Choroid plexus epithelial cell (primary cell): ENCODE results near the gene LMAN1L.

ENCODE experiments used
- DNase-seq: peaks from one replicate; pipeline ENCODE4 v3.0.0-alpha.2; 2010; ENCODE audit warnings: low read depth
- H3K4me3 ChIP-seq: 2 replicates; pipeline ENCODE4 v1.5.1; 2011; ENCODE audit warnings: low read depth, mild to moderate bottlenecking, control low read depth, low read length, moderate library complexity
- TF ChIP-seq, protein P1 (sequence below): conservative IDR thresholded peaks from 2 replicates; pipeline ENCODE4 v1.5.1; 2011; ENCODE audit warnings: low read depth, mild to moderate bottlenecking, control low read depth, inconsistent platforms, low read length, moderate library complexity

Gene LMAN1L

DNA sequence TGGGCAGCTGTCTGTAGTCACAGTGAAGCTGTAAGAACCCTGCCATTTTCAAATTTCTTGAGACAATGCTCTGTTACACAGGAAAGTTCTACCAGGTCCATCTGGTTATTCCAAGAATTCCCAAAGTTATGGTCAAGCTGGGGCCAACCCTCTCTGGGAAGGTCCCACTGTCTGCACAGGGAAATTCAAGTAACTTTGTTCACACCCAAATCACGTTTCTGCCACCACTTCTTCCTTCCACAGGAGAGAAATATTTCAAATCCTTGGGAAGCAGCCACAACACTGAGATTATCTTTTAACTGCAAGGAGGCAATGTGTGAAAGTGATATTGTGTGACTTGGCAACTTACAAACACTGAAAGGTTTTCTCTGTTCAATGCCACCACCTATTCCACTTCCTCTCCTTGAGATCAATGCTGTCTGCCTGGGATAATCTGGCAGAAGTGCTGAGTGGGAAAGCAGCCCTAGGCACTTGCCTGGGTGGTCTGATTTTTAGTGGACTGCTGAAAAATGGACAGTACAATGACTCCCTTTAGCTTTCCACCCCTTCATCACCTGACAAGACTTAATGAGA is 54.9 kb downstream of the LMAN1L start:
- TF ChIP-seq, protein P1, sequence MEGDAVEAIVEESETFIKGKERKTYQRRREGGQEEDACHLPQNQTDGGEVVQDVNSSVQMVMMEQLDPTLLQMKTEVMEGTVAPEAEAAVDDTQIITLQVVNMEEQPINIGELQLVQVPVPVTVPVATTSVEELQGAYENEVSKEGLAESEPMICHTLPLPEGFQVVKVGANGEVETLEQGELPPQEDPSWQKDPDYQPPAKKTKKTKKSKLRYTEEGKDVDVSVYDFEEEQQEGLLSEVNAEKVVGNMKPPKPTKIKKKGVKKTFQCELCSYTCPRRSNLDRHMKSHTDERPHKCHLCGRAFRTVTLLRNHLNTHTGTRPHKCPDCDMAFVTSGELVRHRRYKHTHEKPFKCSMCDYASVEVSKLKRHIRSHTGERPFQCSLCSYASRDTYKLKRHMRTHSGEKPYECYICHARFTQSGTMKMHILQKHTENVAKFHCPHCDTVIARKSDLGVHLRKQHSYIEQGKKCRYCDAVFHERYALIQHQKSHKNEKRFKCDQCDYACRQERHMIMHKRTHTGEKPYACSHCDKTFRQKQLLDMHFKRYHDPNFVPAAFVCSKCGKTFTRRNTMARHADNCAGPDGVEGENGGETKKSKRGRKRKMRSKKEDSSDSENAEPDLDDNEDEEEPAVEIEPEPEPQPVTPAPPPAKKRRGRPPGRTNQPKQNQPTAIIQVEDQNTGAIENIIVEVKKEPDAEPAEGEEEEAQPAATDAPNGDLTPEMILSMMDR, result no peak
- DNase-seq, result no peak
- no peak overlapping the region for H3K4me3 ChIP-seq

DNA sequence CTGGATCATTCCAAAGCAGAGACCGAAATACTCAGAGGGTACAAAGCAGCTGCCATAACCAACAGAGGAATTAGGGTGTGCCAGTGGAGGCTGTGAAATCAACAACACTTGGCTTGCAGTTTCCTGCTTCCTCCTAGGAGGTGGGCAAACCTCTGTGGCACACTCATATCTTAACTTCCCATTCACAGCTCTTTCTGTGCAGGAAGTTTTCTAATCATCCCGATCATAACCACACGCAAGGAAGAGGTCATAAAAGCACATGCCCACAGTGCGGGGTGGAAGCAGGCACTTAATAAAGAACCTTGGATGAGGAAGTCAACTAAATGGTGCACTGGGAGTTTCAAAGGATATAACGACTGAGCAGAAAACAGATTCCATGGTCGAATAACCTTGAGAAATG is 55.4 kb downstream of the LMAN1L start:
- no peak overlapping the region for H3K4me3 ChIP-seq
- no peak for DNase-seq
- TF ChIP-seq, protein P1, result no peak

- H3K4me3 ChIP-seq, result no peak overlapping the region
- TF ChIP-seq, protein P1, result no peak
- DNase-seq, result peak; percentile 23
Measured at GRCh38 chr15:74869372-74869725, 56.7 kb downstream of the LMAN1L start.

- DNase-seq, result peak; percentile 54
- TF ChIP-seq, protein P1, result no peak
- H3K4me3 ChIP-seq, result no peak overlapping the region
Measured at GRCh38 chr15:74869726-74870407, 57.2 kb downstream of the LMAN1L start.

- H3K4me3 ChIP-seq, result no peak overlapping the region
Measured at GRCh38 chr15:74870436-74871215, 58.0 kb downstream of the LMAN1L start.

GRCh38 chr15:74872702-74873035 is 60.0 kb downstream of the LMAN1L start:
- no peak for DNase-seq
- H3K4me3 ChIP-seq, result peak overlapping the region; percentile 92
- TF ChIP-seq, protein P1, result no peak

More at GRCh38 chr15:74870436-74871215, 58.0 kb downstream of the LMAN1L start:
- TF ChIP-seq, protein P1, result no peak
- peak; percentile 29 for DNase-seq
